Panc1 (cell line): ENCODE results near the gene MS4A3. TPM values are rescaled to one million over a fixed set of nuclear protein-coding genes. Genes with fewer than 3 reads are reported as not detected.
"Not testable (repeated sequence)": the region's sequence is repeated elsewhere in the genome, so short reads cannot be mapped to it uniquely, and the experiment has no call there.

Source experiments
- ATAC-seq: fragments of 200-7000 bp; cut with Tn5 transposase; 2 replicates; pipeline ENCODE4 v1.9.1; 2020; ENCODE audit warnings: mild to moderate bottlenecking, moderate library complexity
- BruUV-seq: library from RNA; stranded (reverse); fragments of 400-500 nt; replicated peaks from 2 replicates; lab custom pipeline; 2021; lab: Mats Ljungman, UMichigan
- CTCF ChIA-PET: fragments of 300-600 bp; sonication (Branson Sonifier 250); formaldehyde crosslinking; loops from one replicate; lab custom pipeline; 2022; ENCODE audit warnings: antibody characterized with exemption; lab: Charles Lee
- POLR2A ChIA-PET: fragments of 300-600 bp; sonication (Branson Sonifier 250); formaldehyde crosslinking; loops from one replicate; lab custom pipeline; 2022; ENCODE audit warnings: antibody characterized with exemption; lab: Charles Lee
- DNase-seq: peaks from one replicate; pipeline ENCODE4 v3.0.0-alpha.2; 2010; ENCODE audit warnings: low read depth, low spot score
- H3K27ac ChIP-seq: 2 replicates; pipeline ENCODE4 v1.5.1; 2011; ENCODE audit warnings: mild to moderate bottlenecking, low read length, inconsistent platforms
- H3K27me3 ChIP-seq: fragments of 200-500 bp; sonication (Bioruptor generic); 2 replicates; pipeline ENCODE4 v1.6.0; 2014; ENCODE audit warnings: low read length, inconsistent platforms; ENCODE audit not compliant: control insufficient read depth, insufficient read depth
- H3K36me3 ChIP-seq: fragments of 200-500 bp; sonication (Bioruptor generic); 2 replicates; pipeline ENCODE4 v1.5.1; 2014; ENCODE audit warnings: inconsistent platforms, mild to moderate bottlenecking, low read length, moderate library complexity; ENCODE audit not compliant: control insufficient read depth, insufficient read depth
- H3K4me1 ChIP-seq: 2 replicates; pipeline ENCODE4 v1.5.1; 2011; ENCODE audit warnings: inconsistent platforms, mild to moderate bottlenecking, low read length, moderate library complexity; ENCODE audit not compliant: control insufficient read depth, insufficient read depth
- H3K4me3 ChIP-seq, 2 experiments: 2 replicates each; pipeline ENCODE4 v1.5.1; 2011 to 2012; ENCODE audit warnings: low read depth in 2 of 2, low read length in 2 of 2, mild to moderate bottlenecking in 2 of 2, inconsistent platforms in 1 of 2, moderate library complexity in 1 of 2
- H3K9me3 ChIP-seq: fragments of 200-500 bp; sonication (Bioruptor generic); 2 replicates; pipeline ENCODE4 v1.5.1; 2014; ENCODE audit warnings: low read depth, mild to moderate bottlenecking, inconsistent platforms, low read length, moderate library complexity; ENCODE audit not compliant: control insufficient read depth, insufficient read depth
- POLR2AphosphoS5 ChIP-seq: IDR thresholded peaks from 2 replicates; pipeline ENCODE4 v1.6.1; 2012; ENCODE audit warnings: mild to moderate bottlenecking, low read depth, low read length, moderate library complexity
- SIN3A ChIP-seq: IDR thresholded peaks from 2 replicates; pipeline ENCODE4 v1.6.1; 2012; ENCODE audit warnings: low read depth, mild to moderate bottlenecking, low read length, moderate library complexity, borderline replicate concordance; ENCODE audit not compliant: insufficient read depth
- TCF7L2 ChIP-seq: IDR thresholded peaks from 2 replicates; pipeline ENCODE4 v1.6.1; 2011; ENCODE audit warnings: mild to moderate bottlenecking, low read depth, low read length, inconsistent platforms
- in situ Hi-C: cut with HindIII; loops from 2 replicates; pipeline ENCODE4 v1.10.0; 2016; ENCODE audit warnings: low sequenced_read_pairs, low pct_unique_long_range_greater_than_20kb
- intact Hi-C: fragments of 100-400 bp; cut with micrococcal nuclease; formaldehyde crosslinking; loops from one replicate; pipeline ENCODE4 v1.10.0; 2022; ENCODE audit not compliant: unreplicated experiment
- total RNA-seq: library from RNA; stranded (reverse); gene quantifications from one replicate; pipeline ENCODE4 v1.2.1, GENCODE V29; 2021; ENCODE audit not compliant: unreplicated experiment
- TF ChIP-seq, protein P1 (sequence below): fragments of 450-650 bp; IDR thresholded peaks from 2 replicates; pipeline ENCODE4 v1.5.1; 2017; ENCODE audit warnings: mild to moderate bottlenecking
- TF ChIP-seq, protein P2 (sequence below), 2 experiments: IDR thresholded peaks; 2 replicates each; pipeline ENCODE4 v1.6.1; 2011 to 2012; ENCODE audit warnings: low read depth in 2 of 2, control low read depth in 1 of 2, low read length in 1 of 2, mild to moderate bottlenecking in 1 of 2, moderate library complexity in 1 of 2; ENCODE audit not compliant: insufficient read depth in 1 of 2

MS4A3 gene
- total RNA-seq, 1 experiment from 2014 or later = 0.13 TPM

DNA sequence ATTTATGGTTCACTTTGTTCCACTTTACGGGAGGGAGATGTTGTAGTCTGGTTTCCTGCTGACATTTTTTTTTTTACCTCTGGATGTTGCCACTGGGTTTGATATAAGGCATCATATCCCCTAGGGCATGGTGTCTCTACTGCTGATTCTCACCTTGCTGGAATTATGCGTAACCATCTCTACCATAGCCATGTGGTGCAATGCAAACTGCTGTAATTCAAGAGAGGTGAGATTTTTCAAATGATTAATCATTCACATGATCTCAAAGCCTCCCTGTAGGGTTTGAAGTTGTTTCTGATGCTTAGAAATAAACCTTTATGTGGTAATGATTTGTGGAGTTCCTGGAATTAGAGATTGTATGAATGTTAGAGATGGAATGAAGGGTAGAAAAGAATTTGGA lies 13.0 kb downstream of the MS4A3 start:
- intact Hi-C loops (no loop called here), in situ Hi-C loops (no loop called here)
- H3K4me1 ChIP-seq = no peaks in the 10 kb centered on the region
- DNase-seq (no peak), ATAC-seq (no peak)
- ChIA-PET POLR2A (no interaction called here), CTCF (no interaction called here)
- H3K4me3 ChIP-seq = no peak overlapping the region
- H3K27ac ChIP-seq = no peak overlapping the region
- TF ChIP-seq, protein P1, sequence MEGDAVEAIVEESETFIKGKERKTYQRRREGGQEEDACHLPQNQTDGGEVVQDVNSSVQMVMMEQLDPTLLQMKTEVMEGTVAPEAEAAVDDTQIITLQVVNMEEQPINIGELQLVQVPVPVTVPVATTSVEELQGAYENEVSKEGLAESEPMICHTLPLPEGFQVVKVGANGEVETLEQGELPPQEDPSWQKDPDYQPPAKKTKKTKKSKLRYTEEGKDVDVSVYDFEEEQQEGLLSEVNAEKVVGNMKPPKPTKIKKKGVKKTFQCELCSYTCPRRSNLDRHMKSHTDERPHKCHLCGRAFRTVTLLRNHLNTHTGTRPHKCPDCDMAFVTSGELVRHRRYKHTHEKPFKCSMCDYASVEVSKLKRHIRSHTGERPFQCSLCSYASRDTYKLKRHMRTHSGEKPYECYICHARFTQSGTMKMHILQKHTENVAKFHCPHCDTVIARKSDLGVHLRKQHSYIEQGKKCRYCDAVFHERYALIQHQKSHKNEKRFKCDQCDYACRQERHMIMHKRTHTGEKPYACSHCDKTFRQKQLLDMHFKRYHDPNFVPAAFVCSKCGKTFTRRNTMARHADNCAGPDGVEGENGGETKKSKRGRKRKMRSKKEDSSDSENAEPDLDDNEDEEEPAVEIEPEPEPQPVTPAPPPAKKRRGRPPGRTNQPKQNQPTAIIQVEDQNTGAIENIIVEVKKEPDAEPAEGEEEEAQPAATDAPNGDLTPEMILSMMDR = no peak
- TF ChIP-seq, protein P2, sequence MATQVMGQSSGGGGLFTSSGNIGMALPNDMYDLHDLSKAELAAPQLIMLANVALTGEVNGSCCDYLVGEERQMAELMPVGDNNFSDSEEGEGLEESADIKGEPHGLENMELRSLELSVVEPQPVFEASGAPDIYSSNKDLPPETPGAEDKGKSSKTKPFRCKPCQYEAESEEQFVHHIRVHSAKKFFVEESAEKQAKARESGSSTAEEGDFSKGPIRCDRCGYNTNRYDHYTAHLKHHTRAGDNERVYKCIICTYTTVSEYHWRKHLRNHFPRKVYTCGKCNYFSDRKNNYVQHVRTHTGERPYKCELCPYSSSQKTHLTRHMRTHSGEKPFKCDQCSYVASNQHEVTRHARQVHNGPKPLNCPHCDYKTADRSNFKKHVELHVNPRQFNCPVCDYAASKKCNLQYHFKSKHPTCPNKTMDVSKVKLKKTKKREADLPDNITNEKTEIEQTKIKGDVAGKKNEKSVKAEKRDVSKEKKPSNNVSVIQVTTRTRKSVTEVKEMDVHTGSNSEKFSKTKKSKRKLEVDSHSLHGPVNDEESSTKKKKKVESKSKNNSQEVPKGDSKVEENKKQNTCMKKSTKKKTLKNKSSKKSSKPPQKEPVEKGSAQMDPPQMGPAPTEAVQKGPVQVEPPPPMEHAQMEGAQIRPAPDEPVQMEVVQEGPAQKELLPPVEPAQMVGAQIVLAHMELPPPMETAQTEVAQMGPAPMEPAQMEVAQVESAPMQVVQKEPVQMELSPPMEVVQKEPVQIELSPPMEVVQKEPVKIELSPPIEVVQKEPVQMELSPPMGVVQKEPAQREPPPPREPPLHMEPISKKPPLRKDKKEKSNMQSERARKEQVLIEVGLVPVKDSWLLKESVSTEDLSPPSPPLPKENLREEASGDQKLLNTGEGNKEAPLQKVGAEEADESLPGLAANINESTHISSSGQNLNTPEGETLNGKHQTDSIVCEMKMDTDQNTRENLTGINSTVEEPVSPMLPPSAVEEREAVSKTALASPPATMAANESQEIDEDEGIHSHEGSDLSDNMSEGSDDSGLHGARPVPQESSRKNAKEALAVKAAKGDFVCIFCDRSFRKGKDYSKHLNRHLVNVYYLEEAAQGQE (IDR thresholded peaks at IDR 0.05; ENCODE audit: insufficient read depth in 1 of 2, low read depth in 2 of 2, low read length in 1 of 2) = no peak
- H3K9me3 ChIP-seq = no peaks in the 10 kb centered on the region
- no peaks in the 10 kb centered on the region for H3K36me3 ChIP-seq
- no peaks in the 10 kb centered on the region; the same call in 1 of the 2 replicates for H3K27me3 ChIP-seq
- no TSS peak for BruUV-seq

DNA sequence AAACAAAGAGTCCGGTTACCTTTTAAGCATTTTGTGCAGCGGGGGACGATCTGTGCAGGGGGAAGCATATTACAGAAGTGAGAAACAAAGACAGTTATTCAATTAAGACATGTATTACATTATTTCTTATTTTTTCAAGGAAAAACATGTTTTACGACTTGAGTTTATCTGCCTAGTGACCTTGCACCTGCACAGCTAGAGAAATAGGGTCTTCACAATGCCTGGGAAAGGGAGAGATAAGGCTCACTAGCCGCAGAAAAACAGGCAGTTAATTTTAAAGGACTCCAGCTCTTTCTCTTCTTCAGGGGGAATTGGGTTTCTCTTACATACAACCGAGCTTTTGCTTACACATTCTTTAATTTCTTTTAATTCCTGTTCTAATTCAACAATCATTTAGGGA lies 15.2 kb downstream of the MS4A3 start:
- in situ Hi-C loops, H3K9me3 ChIP-seq, H3K27ac ChIP-seq, H3K4me1 ChIP-seq, POLR2A ChIA-PET, H3K36me3 ChIP-seq, H3K27me3 ChIP-seq, CTCF ChIA-PET, ATAC-seq, H3K4me3 ChIP-seq, BruUV-seq, intact Hi-C loops, DNase-seq: not testable (repeated sequence)

DNA sequence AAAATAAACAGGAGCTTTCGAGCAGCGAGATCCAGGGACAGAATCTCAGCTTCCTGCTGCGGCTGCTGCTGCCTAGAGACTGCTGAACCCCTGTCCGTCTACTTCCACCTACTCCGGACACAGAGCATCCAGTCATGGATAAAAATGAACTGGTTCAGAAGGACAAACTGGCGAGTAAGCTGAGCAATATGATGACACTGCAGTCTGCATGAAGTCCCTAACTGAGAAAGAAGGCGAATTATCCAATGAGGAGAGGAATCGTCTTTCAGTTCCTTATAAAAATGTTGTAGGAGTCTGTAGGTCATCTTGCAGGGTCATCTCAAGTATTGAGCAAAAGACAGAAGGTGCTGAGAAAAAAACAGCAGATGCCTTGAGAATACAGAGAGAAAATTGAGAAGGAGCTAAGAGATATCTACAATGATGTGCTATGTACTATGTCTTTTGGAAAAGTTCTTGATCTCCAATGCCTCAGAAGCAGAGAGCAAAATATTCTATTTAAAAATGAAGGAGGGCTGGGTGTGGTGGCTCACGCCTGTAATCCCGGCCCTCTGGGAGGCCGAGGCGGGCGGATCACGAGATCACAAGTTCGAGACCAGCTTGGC lies 20.9 kb downstream of the MS4A3 start:
- no peaks in the 10 kb centered on the region for H3K4me1 ChIP-seq
- H3K27me3 ChIP-seq = no peaks in the 10 kb centered on the region
- POLR2A ChIA-PET = no interaction called here
- CTCF ChIA-PET = no interaction called here
- no peak for DNase-seq
- BruUV-seq = no TSS peak
- no peak overlapping the region for H3K4me3 ChIP-seq
- H3K27ac ChIP-seq = no peak overlapping the region
- in situ Hi-C loops = no loop called here
- H3K36me3 ChIP-seq = no peaks in the 10 kb centered on the region
- intact Hi-C loops = no loop called here
- no peaks in the 10 kb centered on the region for H3K9me3 ChIP-seq
- ATAC-seq = no peak
- TF ChIP-seq, protein P1 = no peak
- TF ChIP-seq TCF7L2 = no peak
- TF ChIP-seq, protein P2 (IDR thresholded peaks at IDR 0.05; ENCODE audit: insufficient read depth in 1 of 2, low read depth in 2 of 2, low read length in 1 of 2) = no peak
- no peak for TF ChIP-seq SIN3A
- TF ChIP-seq POLR2AphosphoS5 = no peak
